GM19238 (cell line): ENCODE results near the gene CBLL1.

Experiments used
- DNase-seq: peaks from one replicate; pipeline ENCODE4 v3.0.0; 2011; ENCODE audit warnings: low spot score; ENCODE audit not compliant: insufficient read length

The CBLL1 gene

GRCh38 chr7:107809179-107809578 lies 65.2 kb downstream of the CBLL1 start:
- DNase-seq: no peak

- no peak for DNase-seq
Observed at GRCh38 chr7:107810626-107811025, 66.7 kb downstream of the CBLL1 start.
